Measurements from ENCODE around the gene CSRP3. TPM values are rescaled to one million over a fixed set of nuclear protein-coding genes. Genes with fewer than 3 reads are reported as not detected.
A peak's percentile ranks its signal among the peaks of the same experiment; 100 is the strongest.

Gene CSRP3
- total RNA-seq, 2 donors from 2014 or later, result 0.35 TPM; not detected in 1

DNA sequence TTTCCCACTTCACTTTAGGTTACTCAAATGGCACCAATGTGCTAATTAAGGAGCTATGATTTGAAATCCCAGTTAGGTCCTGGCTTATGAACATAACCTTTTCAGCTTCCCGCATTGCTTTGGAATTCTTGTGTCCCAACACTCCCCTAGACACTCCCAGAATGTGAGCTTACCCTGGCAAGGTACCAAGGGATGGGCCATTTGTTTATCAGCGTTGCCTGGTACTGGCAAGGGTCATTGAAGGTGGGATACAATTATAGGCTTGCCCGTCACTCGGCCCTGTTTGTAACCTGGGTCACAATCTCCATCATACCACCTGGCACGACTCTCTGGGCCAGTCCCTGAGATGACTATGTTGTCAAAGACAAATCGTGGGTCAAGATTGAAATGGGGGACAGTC, 5.4 kb downstream of the CSRP3 start:
- Histone ChIP-seq H3K9me3 (no peaks in the 10 kb centered on the region), H3K4me1 (no peaks in the 10 kb centered on the region), H3K9ac (ENCODE audit: low read depth in 2 of 2, low read length in 2 of 2) (no peak overlapping the region), H3K36me3 (no peaks in the 10 kb centered on the region), H3K27me3 (no peaks in the 10 kb centered on the region), H3K27ac (no peak overlapping the region), H3K4me3 (no peak overlapping the region)
- DNase-seq, result no peak
- TF ChIP-seq, protein P1, sequence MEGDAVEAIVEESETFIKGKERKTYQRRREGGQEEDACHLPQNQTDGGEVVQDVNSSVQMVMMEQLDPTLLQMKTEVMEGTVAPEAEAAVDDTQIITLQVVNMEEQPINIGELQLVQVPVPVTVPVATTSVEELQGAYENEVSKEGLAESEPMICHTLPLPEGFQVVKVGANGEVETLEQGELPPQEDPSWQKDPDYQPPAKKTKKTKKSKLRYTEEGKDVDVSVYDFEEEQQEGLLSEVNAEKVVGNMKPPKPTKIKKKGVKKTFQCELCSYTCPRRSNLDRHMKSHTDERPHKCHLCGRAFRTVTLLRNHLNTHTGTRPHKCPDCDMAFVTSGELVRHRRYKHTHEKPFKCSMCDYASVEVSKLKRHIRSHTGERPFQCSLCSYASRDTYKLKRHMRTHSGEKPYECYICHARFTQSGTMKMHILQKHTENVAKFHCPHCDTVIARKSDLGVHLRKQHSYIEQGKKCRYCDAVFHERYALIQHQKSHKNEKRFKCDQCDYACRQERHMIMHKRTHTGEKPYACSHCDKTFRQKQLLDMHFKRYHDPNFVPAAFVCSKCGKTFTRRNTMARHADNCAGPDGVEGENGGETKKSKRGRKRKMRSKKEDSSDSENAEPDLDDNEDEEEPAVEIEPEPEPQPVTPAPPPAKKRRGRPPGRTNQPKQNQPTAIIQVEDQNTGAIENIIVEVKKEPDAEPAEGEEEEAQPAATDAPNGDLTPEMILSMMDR (IDR thresholded peaks at IDR 0.05), result no peak
- intact Hi-C loops (cut with DNase I), result no loop called here

DNA sequence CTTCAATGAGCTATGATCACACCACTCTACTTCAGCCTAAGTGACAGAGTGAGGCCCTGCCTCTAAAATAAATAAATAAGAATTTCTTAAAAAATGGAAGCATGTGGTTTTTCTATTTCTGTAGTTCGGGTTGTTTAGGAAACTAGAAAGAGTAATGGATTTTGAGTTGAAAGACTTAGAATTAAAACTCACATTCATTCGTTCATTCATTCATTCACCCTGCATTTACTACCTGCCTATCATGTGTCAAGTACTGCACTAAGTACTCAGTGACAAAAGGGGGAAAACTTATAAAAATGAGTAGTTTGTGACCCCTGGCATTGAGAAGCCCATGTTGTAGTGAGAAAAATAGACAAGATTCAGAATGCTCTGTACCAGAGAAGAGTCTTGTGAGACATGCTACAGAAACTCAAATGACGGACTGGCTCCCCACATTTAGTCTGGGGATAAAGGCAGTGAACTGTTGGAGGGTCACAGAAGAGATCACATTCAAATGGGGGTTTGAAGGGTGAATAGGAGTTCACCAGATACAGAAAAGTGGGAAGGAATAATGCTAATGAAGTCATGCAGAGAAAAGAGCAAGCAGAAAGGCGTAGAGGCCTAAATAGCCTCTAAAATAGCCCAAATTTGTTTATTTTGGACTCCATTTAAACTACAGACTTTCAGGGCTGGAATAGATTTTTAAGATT, 7.0 kb downstream of the CSRP3 start:
- Histone ChIP-seq H3K9ac (ENCODE audit: low read depth in 2 of 2, low read length in 2 of 2) (no peak overlapping the region), H3K36me3 (no peaks in the 10 kb centered on the region), H3K4me1 (no peaks in the 10 kb centered on the region), H3K27ac (no peak overlapping the region), H3K4me3 (no peak overlapping the region), H3K27me3 (no peaks in the 10 kb centered on the region), H3K9me3 (no peaks in the 10 kb centered on the region)
- intact Hi-C loops (cut with DNase I), result no loop called here
- DNase-seq, result no peak
- TF ChIP-seq, protein P1 (IDR thresholded peaks at IDR 0.05), result no peak

DNA sequence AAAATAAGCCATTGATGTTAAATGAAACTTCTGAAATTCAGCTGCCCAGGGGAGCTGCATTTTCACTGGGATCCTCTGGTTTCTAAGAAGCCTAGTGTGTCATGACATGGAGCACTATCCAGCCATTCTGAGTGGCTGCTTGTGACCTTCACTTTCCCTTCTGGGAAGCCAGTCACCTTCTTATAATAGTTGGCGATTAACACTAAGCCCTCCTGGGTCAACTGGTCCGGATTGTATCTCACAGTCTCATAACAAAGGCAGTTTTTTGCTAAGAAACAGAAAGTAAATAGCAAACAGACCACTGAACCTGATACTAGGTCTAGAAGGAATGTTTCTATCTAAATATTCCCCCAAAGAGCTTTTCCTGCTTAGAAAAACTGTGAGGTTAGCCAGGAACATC, 7.9 kb downstream of the CSRP3 start:
- no peak overlapping the region for H3K4me3 ChIP-seq
- H3K9ac ChIP-seq (ENCODE audit: low read depth in 2 of 2, low read length in 2 of 2), result no peak overlapping the region
- no peaks in the 10 kb centered on the region for H3K9me3 ChIP-seq
- H3K27me3 ChIP-seq, result no peaks in the 10 kb centered on the region
- no peaks in the 10 kb centered on the region for H3K4me1 ChIP-seq
- no peak overlapping the region for H3K27ac ChIP-seq
- H3K36me3 ChIP-seq, result no peaks in the 10 kb centered on the region
- DNase-seq, result no peak
- TF ChIP-seq, protein P1 (IDR thresholded peaks at IDR 0.05), result no peak
- intact Hi-C loops (cut with DNase I), result no loop called here

DNA sequence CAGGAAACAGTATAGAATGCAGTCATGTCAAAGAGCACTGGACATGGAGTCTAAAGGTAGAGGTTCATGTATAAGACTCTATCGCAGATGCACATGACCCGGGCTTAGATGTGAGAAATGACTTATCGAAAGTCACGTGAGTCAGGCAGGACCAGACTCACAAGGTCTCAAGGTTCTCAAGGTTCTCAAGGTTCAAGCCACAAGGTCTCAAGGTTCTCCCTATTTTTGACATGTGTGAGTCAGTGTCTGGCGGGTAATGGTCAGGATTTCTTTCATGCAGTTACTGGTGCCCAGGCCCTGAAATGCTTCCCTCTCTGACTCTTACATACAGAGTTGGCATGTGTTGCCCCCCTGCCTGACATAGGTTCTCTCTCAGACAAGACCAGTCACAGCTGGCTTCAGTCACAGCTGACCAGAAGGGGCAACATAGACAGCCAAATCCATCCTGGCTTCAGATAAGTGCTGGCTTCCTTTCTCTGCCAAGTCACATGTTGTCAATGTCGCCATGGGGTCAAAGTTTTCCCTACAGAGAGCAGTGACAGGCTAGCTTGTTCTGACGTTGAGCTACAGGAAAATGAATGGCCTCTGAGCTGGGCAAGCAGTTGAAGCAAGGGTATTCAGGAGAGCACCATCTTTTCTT, 10.1 kb downstream of the CSRP3 start:
- Histone ChIP-seq H3K4me1 (no peaks in the 10 kb centered on the region), H3K9ac (ENCODE audit: low read depth in 2 of 2, low read length in 2 of 2) (no peak overlapping the region), H3K27me3 (no peaks in the 10 kb centered on the region), H3K9me3 (no peaks in the 10 kb centered on the region), H3K36me3 (no peaks in the 10 kb centered on the region), H3K27ac (no peak overlapping the region), H3K4me3 (no peak overlapping the region)
- intact Hi-C loops (cut with DNase I), result no loop called here
- peak; percentile 31 for DNase-seq
- TF ChIP-seq, protein P1 (IDR thresholded peaks at IDR 0.05), result no peak

DNA sequence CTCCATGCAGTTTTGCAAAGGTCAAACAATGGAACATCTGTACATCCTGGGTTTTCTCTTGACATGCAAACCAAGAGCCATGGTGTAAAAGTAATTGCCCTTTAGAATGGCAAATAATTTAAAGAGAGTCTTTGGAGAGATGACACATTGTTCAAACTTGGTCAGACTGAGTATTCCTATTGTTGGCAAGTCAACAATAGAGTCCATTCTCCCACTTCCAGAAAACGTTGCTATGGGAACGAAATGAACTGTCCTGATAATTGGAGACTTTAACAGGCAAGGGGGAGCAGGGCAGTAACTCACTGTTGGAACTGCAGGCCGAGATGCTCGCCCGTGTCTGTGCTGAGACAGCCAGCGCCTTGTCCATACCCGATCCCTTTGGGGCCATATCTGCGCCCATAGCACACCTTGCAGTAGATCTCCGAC, 13.9 kb downstream of the CSRP3 start:
- DNase-seq, result no peak
- TF ChIP-seq, protein P1 (IDR thresholded peaks at IDR 0.05), result no peak
- no peaks in the 10 kb centered on the region for H3K4me1 ChIP-seq
- H3K9ac ChIP-seq (ENCODE audit: low read depth in 2 of 2, low read length in 2 of 2), result no peak overlapping the region
- intact Hi-C loops (cut with DNase I), result no loop called here
- H3K27me3 ChIP-seq, result no peaks in the 10 kb centered on the region
- no peaks in the 10 kb centered on the region for H3K36me3 ChIP-seq
- no peak overlapping the region for H3K27ac ChIP-seq
- H3K9me3 ChIP-seq, result no peaks in the 10 kb centered on the region
- no peak overlapping the region for H3K4me3 ChIP-seq
